Stimulated activated CD8-positive, alpha-beta memory T cell treated with anti-CD3 and anti-CD28 coated beads, Interleukin-7, amount 100 ng/mL, for 48 hours (primary cell): ENCODE data around the gene NIPAL3.
"Not testable (repeated sequence)": the region's sequence is repeated elsewhere in the genome, so short reads cannot be mapped to it uniquely, and the experiment has no call there.

Experiments
- DNase-seq, 2 donors: peaks; one replicate each; pipeline ENCODE4 v3.0.0-alpha.2; 2020; ENCODE audit warnings: low read depth in 1 of 2; ENCODE audit errors: extremely low read depth in 1 of 2

The NIPAL3 gene

GRCh38 chr1:24487455-24487854 lies 71.9 kb downstream of the NIPAL3 start:
- no peak for DNase-seq

DNA sequence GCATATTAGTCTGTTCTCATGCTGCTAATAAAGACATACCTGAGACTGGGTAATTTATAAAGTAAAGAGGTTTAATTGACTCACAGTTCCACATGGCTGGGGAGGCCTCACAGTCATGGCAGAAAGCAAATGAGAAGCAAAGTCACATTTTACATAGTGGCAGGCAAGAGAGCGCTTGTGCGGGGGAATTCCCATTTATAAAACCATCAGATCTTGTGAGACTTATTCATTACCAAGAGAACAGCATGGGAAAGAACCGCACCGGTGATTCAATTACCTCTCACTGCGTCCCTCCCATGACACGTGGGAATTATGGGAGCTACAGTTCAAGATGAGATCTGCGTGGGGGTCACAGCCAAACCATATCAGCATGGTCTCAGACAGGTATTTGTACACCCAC lies 72.6 kb downstream of the NIPAL3 start:
- DNase-seq: peak in 1 of 2 donors; percentile 69

- DNase-seq: no peak
Measured at GRCh38 chr1:24489674-24490073, 74.1 kb downstream of the NIPAL3 start.

- no peak for DNase-seq
Measured at GRCh38 chr1:24490101-24490781, 74.6 kb downstream of the NIPAL3 start.

- DNase-seq: no peak
Measured at GRCh38 chr1:24491577-24492360, 76.2 kb downstream of the NIPAL3 start.

GRCh38 chr1:24492935-24493334 lies 77.3 kb downstream of the NIPAL3 start:
- not testable (repeated sequence) for DNase-seq

DNA sequence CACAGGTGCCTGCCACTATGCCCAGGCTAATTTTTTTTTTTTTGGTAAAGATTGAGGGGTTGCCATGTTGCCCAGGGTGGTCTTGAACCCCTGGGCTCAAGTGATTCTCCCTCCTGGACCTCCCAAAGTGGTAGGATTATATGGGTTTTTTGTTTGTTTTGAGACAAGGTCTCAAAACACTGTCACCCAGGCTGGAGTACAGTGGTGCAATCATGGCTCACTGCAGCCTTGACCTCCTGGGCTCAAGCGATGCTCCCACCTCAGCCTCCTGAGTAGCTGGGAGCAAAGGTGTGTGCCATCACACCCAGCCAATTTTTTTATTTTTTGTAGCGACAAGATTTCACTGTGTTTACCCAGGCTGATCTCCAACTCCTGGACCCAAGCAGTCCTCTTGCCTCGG lies 78.2 kb downstream of the NIPAL3 start:
- DNase-seq: no peak

GRCh38 chr1:24498589-24498988 lies 83.0 kb downstream of the NIPAL3 start:
- no peak for DNase-seq

GRCh38 chr1:24500448-24501048 lies 84.9 kb downstream of the NIPAL3 start:
- no peak for DNase-seq

DNA sequence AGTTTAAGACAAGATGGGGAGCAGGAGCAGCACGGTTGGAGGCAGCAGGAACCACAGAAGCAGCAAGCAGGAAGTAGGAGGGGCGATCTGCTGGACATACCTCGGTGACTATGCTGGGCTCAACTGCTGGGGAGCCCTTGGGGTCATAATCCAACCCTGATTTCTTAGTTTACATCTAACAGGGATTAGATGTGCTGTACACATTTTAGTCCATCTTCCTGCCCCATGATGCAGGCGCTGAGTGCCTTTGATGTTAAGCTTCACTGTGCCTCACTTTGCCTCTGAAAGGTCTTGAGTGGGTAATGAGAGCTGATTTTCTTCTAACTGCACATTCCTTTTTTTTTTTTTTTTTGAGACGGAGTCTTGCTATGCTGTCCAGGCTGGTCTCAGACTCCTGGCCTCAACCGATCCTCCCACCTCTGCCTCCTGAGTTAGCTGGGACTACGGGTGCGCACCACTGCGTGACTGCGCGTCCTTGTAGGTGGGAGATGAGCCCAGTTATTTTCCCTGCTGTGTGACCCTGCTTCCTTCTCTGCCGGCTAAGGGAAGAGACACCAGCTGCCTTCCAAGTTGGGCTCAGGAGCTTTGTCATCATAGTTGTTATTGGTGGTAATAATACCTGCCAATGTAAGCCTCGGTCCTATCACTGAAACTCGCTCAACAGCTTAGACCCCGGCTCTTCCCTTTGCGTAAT lies 85.9 kb downstream of the NIPAL3 start:
- no peak for DNase-seq

GRCh38 chr1:24502065-24502708 lies 86.6 kb downstream of the NIPAL3 start:
- peak in 1 of 2 donors; percentile 59 for DNase-seq

GRCh38 chr1:24502709-24503058 lies 87.1 kb downstream of the NIPAL3 start, which contains the start of gene RCAN3:
RCAN3 (plus strand) TSS chr1:24502836; CDS start chr1:24514373, 11,537 bp downstream.
- peak; percentile 82 to 90 for DNase-seq

- no peak for DNase-seq
Measured at GRCh38 chr1:24503059-24503751, 87.6 kb downstream of the NIPAL3 start.

DNA sequence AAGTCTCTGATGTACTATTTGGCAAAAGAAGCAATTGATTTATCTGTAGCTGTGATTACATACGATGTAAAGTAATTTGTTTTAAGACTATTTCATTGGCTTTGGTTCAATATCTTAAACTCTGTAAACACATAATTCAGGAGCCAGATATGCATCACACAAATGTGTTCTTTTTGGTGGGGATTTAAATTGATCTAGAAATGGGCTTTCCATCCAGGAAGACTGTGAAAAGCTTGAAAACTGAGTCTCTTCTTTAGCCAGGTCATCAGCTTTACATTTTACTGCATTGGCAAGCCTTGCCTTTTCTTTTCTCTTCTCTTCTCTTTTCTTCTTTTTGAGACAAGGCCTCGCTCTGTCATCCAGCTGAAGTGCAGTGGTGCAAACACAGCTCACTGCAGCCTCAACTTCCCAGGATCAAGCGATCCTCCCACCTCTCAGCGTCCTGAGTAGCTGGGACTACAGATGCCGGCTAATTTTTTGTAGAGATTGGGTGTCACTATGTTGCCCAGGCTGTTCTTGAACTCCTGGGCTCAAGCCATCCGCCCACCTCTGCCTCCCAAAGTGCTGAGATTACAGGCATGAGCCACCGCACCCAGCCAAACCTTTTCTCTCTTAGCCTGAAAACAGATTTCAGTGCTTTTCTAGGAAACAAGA lies 88.4 kb downstream of the NIPAL3 start:
- no peak for DNase-seq

DNA sequence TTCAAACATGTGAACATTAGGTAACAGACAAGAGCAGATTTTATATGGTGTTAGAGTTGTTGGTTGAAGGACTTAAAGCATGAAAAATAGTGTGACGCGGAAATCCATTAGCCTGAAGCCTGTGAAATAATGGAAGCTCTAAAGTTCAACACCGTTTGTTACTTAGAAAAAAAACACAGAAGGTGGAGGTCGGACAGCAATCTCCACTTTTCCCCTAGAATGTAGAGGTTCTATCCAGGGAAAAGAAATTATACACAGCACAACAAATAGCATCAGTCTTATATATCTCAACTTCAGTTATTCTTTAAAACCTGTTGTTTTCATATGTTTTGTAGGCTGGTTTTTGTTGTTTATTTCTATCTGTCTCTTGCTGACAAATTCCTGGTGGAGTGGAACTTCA lies 89.0 kb downstream of the NIPAL3 start:
- DNase-seq: no peak

GRCh38 chr1:24505816-24506215 lies 90.2 kb downstream of the NIPAL3 start:
- DNase-seq: no peak

GRCh38 chr1:24506691-24507381 lies 91.2 kb downstream of the NIPAL3 start:
- DNase-seq: no peak

DNA sequence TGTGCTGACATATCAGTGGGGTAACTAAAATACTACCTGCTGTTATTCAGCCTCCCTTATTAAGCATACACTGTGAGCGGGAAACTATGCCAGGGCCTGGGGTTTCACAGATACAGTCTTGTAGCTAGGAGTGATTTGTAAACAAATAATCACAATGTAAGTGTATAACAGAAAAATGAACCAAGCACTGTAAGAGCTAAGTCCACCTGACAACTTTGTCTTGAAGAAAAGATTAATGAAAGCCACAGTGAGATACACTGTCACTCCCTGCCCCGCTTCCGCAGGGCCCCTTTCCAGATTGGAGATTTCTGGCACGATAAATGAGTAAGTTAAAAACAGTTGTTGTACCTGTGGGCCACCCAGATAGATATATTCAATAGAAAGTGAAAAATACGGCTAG lies 91.8 kb downstream of the NIPAL3 start:
- DNase-seq: no peak

- DNase-seq: no peak
Measured at GRCh38 chr1:24508911-24509310, 93.3 kb downstream of the NIPAL3 start.
